Testis (tissue), 3 donors: ENCODE measurements around the gene MAP1S. TPM values are rescaled to one million over a fixed set of nuclear protein-coding genes. Genes with fewer than 3 reads are reported as not detected.
"Not testable (repeated sequence)": the region's sequence is repeated elsewhere in the genome, so short reads cannot be mapped to it uniquely, and the experiment has no call there.

Experiments used
- DNase-seq: peaks from one replicate; pipeline ENCODE4 v3.0.0-alpha.2; 2019
- H3K27ac ChIP-seq, 2 donors: fragments of 200-600 bp; sonication (generic); one replicate each; pipeline ENCODE4 v1.5.1; 2019
- H3K27me3 ChIP-seq: fragments of 200-600 bp; sonication (generic); one replicate; pipeline ENCODE4 v1.5.1; 2019
- H3K36me3 ChIP-seq: fragments of 200-600 bp; sonication (generic); one replicate; pipeline ENCODE4 v1.5.1; 2017; ENCODE audit warnings: low read depth; ENCODE audit errors: missing control alignments
- H3K4me1 ChIP-seq: fragments of 200-600 bp; sonication (generic); one replicate; pipeline ENCODE4 v1.5.1; 2019
- H3K4me3 ChIP-seq, 2 donors: fragments of 200-600 bp; sonication (generic); one replicate each; pipeline ENCODE4 v1.5.1; 2017 to 2019
- H3K9me3 ChIP-seq: fragments of 200-600 bp; sonication (generic); one replicate; pipeline ENCODE4 v1.5.1; 2017
- POLR2A ChIP-seq: fragments of 450-650 bp; IDR thresholded peaks from one replicate; pipeline ENCODE4 v1.6.1; 2017; ENCODE audit warnings: antibody characterized with exemption, mild to moderate bottlenecking, moderate library complexity
- WGBS, 2 donors: methylation state at CpG; one replicate each; pipeline ENCODE4 v1.1.5; 2018; 5-methylcytosine and 5-hydroxymethylcytosine counted together
- intact Hi-C: fragments of 100-400 bp; cut with DNase I; formaldehyde crosslinking; loops from one replicate; pipeline ENCODE4 v1.15.1; 2023; ENCODE audit warnings: low total_unique reads
- polyA plus RNA-seq: library from polyadenylated mRNA; stranded (reverse); fragments of 350-450 nt; fragmentation: Illumina TruSeq; extraction: RNeasy Lipid Tissue Mini Kit (QIAGEN cat#74804); gene quantifications from one replicate; pipeline ENCODE4 v1.2.3, GENCODE V29; 2014; ENCODE audit warnings: low read depth, low replicate concordance; ENCODE audit not compliant: insufficient read depth
- total RNA-seq, 2 donors: library from RNA; depleted of rRNA; stranded (reverse); fragments of >200 nt; gene quantifications; one replicate each; pipeline ENCODE4 v1.2.3, GENCODE V29; 2016
- TF ChIP-seq, protein P1 (sequence below), 3 experiments: fragments of 450-650 bp in 2 of 3; fragments of 200-600 bp in 1 of 3; sonication (generic) in 1 of 3; IDR thresholded peaks; one replicate each; pipeline ENCODE4 v1.5.1; 2016 to 2019; ENCODE audit warnings: antibody characterized with exemption in 3 of 3, mild to moderate bottlenecking in 2 of 3, moderate library complexity in 1 of 3

MAP1S gene
- total and polyA plus RNA-seq, 3 donors from 2014 or later: 95.5 to 123 (median 106) TPM

DNA sequence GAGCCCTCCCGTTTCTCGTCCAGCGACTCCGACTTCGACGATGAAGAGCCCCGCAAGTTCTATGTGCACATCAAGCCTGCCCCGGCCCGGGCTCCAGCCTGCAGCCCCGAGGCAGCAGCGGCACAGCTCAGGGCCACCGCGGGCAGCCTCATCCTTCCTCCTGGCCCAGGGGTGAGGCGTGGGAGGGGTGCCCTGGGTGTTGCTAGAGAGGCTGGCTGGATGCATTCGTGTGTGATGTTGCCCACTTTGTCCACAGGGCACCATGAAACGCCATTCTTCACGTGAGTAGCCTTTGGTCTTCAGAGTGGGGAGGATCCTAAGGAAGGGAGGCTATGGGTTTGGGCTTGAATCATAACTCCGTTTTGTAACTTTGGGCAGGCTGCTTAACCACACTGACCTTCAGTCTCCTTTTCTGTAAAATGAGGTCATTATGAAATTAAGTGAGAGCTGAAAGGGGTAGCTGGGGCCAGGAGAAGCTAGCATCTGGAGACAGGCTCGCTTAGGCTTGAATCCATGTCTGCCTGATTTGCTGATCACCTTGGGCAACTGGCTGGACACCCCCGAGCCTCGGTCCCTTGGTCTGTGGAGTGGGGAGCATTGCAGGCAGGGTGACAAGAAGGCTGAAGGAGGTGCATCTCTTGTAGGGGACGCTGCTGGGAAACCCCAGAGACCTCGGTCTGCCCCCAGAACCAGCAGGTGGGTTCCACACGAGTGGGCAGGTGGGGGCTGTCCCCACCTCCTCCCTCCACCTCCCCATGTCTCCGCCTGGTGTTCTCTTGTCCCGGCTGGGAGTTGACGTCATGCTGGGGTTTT lies 56.9 kb downstream of the MAP1S start:
- TF ChIP-seq, protein P1, sequence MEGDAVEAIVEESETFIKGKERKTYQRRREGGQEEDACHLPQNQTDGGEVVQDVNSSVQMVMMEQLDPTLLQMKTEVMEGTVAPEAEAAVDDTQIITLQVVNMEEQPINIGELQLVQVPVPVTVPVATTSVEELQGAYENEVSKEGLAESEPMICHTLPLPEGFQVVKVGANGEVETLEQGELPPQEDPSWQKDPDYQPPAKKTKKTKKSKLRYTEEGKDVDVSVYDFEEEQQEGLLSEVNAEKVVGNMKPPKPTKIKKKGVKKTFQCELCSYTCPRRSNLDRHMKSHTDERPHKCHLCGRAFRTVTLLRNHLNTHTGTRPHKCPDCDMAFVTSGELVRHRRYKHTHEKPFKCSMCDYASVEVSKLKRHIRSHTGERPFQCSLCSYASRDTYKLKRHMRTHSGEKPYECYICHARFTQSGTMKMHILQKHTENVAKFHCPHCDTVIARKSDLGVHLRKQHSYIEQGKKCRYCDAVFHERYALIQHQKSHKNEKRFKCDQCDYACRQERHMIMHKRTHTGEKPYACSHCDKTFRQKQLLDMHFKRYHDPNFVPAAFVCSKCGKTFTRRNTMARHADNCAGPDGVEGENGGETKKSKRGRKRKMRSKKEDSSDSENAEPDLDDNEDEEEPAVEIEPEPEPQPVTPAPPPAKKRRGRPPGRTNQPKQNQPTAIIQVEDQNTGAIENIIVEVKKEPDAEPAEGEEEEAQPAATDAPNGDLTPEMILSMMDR (IDR thresholded peaks at IDR 0.05): no peak
- TF ChIP-seq POLR2A: no peak
- H3K27ac ChIP-seq: no peak overlapping the region
- H3K9me3 ChIP-seq: no peaks in the 10 kb centered on the region
- H3K4me1 ChIP-seq: peaks cover 3% of the 10 kb centered on the region
- H3K36me3 ChIP-seq: no peaks in the 10 kb centered on the region
- H3K27me3 ChIP-seq: no peaks in the 10 kb centered on the region
- intact Hi-C loops: no loop called here
- DNase-seq: no peak
- WGBS, 2 donors: 51 to 62% methylated on average over 22 to 27 of the region's 27 CpGs
- no peak overlapping the region for H3K4me3 ChIP-seq

- H3K4me1 ChIP-seq, DNase-seq, H3K36me3 ChIP-seq, H3K4me3 ChIP-seq, intact Hi-C loops, H3K27me3 ChIP-seq, H3K9me3 ChIP-seq, H3K27ac ChIP-seq: not testable (repeated sequence)
- 65 to 70% methylated on average over 10 of the region's 10 CpGs for WGBS, 2 donors
Observed at GRCh38 chr19:17777840-17778239, 58.6 kb downstream of the MAP1S start.

GRCh38 chr19:17778251-17778967 lies 59.1 kb downstream of the MAP1S start:
- 18 to 27% methylated on average over 33 to 36 of the region's 37 CpGs for WGBS, 2 donors
- Histone ChIP-seq H3K9me3 (no peaks in the 10 kb centered on the region), H3K27me3 (no peaks in the 10 kb centered on the region), H3K27ac (no peak overlapping the region), H3K36me3 (no peaks in the 10 kb centered on the region), H3K4me1 (peaks cover 3% of the 10 kb centered on the region), H3K4me3 (peak overlapping the region in 1 of 2 donors; percentile 32)
- TF ChIP-seq POLR2A: no peak
- TF ChIP-seq, protein P1 (IDR thresholded peaks at IDR 0.05): no peak
- intact Hi-C loops: no loop called here
- DNase-seq: peak; percentile 73

- Histone ChIP-seq H3K9me3 (no peaks in the 10 kb centered on the region), H3K4me3 (peak overlapping the region in 1 of 2 donors; percentile 32), H3K4me1 (peaks cover 8% of the 10 kb centered on the region), H3K27ac (no peak overlapping the region), H3K27me3 (no peaks in the 10 kb centered on the region), H3K36me3 (no peaks in the 10 kb centered on the region)
- intact Hi-C loops: no loop called here
- 21 to 25% methylated on average over 25 of the region's 25 CpGs for WGBS, 2 donors
- DNase-seq: peak; percentile 75
- no peak for TF ChIP-seq POLR2A
- TF ChIP-seq, protein P1 (IDR thresholded peaks at IDR 0.05): no peak
Observed at GRCh38 chr19:17778968-17779929, 60.0 kb downstream of the MAP1S start.
